Neuron (in vitro differentiated cells): ENCODE results near the gene GRIN2A.

Experiments
- H2AFZ ChIP-seq: one replicate; pipeline ENCODE4 v1.6.1; 2013; ENCODE audit warnings: low read depth, mild to moderate bottlenecking, inconsistent platforms, low read length, moderate library complexity
- H3K27me3 ChIP-seq: one replicate; pipeline ENCODE4 v1.6.1; 2013; ENCODE audit warnings: low read length; ENCODE audit not compliant: insufficient read depth
- H3K36me3 ChIP-seq: one replicate; pipeline ENCODE4 v1.6.1; 2013; ENCODE audit warnings: low read length; ENCODE audit not compliant: insufficient read depth
- H3K4me1 ChIP-seq: one replicate; pipeline ENCODE4 v1.6.1; 2013; ENCODE audit warnings: low read length; ENCODE audit not compliant: insufficient read depth
- H3K4me3 ChIP-seq: 2 replicates; pipeline ENCODE4 v1.5.1; 2013; ENCODE audit warnings: mild to moderate bottlenecking, low read length, moderate library complexity
- H3K9me3 ChIP-seq: one replicate; pipeline ENCODE4 v1.6.1; 2013; ENCODE audit warnings: low read length

GRIN2A gene

DNA sequence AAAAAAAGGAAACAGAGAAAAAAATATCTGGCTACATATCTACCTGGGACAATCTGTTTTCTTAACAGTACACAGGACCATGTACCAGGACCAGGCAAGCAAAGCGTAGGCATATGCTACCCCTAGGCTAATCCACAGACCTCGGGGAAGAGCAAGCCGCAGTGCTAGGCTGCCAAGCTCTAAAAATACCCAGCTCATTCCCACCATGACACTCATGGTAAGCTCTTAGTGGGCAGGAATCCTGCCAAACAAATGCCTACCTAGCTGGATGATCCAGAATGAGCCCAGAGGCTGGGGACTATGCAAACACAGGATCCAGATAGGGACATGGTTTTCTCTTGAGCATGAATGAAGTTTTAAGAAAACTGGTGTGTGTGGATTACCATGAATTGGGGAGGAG, 95.6 kb downstream of the GRIN2A start:
- H3K9me3 ChIP-seq: no peaks in the 10 kb centered on the region
- H3K27me3 ChIP-seq: no peaks in the 10 kb centered on the region
- H3K4me3 ChIP-seq: no peak overlapping the region
- H3K36me3 ChIP-seq: no peaks in the 10 kb centered on the region
- no peaks in the 10 kb centered on the region for H3K4me1 ChIP-seq
- no peak overlapping the region for H2AFZ ChIP-seq

GRCh38 chr16:10085078-10085798, 97.0 kb downstream of the GRIN2A start:
- Histone ChIP-seq H3K4me3 (no peak overlapping the region), H3K9me3 (no peaks in the 10 kb centered on the region), H3K27me3 (no peaks in the 10 kb centered on the region), H3K4me1 (no peaks in the 10 kb centered on the region), H2AFZ (no peak overlapping the region), H3K36me3 (no peaks in the 10 kb centered on the region)

DNA sequence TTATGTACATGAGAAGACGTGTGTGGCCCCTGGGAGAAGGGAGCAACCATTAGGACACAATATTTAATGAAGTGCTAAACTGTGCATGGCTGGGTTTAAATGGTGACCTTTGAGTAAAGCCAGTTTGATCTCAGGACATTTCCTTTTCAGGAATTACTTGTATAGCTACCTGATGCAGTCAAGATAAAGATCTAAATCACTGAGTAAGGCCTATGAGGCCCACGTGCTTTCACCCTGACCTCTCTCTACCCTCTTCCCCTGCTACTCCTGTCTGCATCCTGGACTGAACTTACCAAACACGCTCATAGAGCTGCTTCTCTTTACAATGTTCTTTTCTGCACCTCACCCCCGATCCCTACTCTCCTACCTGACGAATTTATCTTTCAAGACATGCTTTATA, 98.9 kb downstream of the GRIN2A start:
- Histone ChIP-seq H2AFZ (no peak overlapping the region), H3K27me3 (no peaks in the 10 kb centered on the region), H3K36me3 (no peaks in the 10 kb centered on the region), H3K4me1 (no peaks in the 10 kb centered on the region), H3K9me3 (no peaks in the 10 kb centered on the region), H3K4me3 (no peak overlapping the region)

GRCh38 chr16:10081201-10081940, 100.9 kb downstream of the GRIN2A start:
- no peak overlapping the region for H3K4me3 ChIP-seq
- H3K9me3 ChIP-seq: no peaks in the 10 kb centered on the region
- H3K27me3 ChIP-seq: no peaks in the 10 kb centered on the region
- no peaks in the 10 kb centered on the region for H3K4me1 ChIP-seq
- no peak overlapping the region for H2AFZ ChIP-seq
- H3K36me3 ChIP-seq: no peaks in the 10 kb centered on the region

- Histone ChIP-seq H3K4me3 (no peak overlapping the region), H3K9me3 (no peaks in the 10 kb centered on the region), H3K36me3 (no peaks in the 10 kb centered on the region), H2AFZ (no peak overlapping the region), H3K4me1 (no peaks in the 10 kb centered on the region), H3K27me3 (no peaks in the 10 kb centered on the region)
Observed at GRCh38 chr16:10080051-10080772, 102.0 kb downstream of the GRIN2A start.

- Histone ChIP-seq H2AFZ (no peak overlapping the region), H3K4me1 (no peaks in the 10 kb centered on the region), H3K27me3 (no peaks in the 10 kb centered on the region), H3K36me3 (no peaks in the 10 kb centered on the region), H3K9me3 (no peaks in the 10 kb centered on the region), H3K4me3 (no peak overlapping the region)
Observed at GRCh38 chr16:10078541-10078949, 103.7 kb downstream of the GRIN2A start.

DNA sequence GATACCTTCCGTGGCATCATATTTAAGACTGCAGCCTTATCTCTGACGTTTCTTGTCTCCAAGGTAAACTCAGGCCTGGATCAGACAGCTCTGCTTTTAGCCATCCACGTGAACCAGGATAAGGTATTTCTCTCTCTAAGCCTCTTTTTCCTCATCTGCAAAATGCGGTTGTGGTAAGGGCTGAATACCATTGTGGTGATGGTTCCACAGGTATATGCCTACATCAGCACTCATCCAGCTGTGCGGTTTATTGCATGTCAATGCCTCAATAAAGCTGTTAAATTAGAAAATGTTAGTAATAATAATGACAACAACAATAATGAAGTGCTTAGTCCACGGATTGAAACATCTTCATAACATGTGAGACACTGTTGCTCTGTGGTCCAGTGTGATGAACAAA, 104.4 kb downstream of the GRIN2A start:
- H2AFZ ChIP-seq: no peak overlapping the region
- no peaks in the 10 kb centered on the region for H3K4me1 ChIP-seq
- H3K4me3 ChIP-seq: no peak overlapping the region
- no peaks in the 10 kb centered on the region for H3K27me3 ChIP-seq
- H3K36me3 ChIP-seq: no peaks in the 10 kb centered on the region
- H3K9me3 ChIP-seq: no peaks in the 10 kb centered on the region

DNA sequence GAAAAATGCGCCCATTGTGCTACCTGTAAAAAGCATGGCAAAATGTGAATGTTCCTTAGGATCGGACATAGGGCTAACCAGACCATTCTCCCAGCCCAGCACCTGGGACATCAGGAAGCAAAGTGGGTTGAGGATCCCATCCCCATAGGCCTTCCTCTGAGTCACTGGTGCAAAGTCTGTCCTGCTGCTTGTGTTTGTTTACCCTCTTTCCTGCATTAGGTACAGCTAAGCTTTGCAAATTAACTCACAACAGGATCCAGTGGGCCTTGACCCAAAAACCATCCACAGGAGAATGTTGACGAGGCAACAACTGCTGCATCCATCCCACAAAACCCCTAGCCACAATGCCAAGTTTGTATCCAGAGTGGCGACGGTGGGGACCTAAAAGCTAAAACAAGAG, 106.2 kb downstream of the GRIN2A start:
- Histone ChIP-seq H3K4me1 (no peaks in the 10 kb centered on the region), H3K4me3 (no peak overlapping the region), H3K9me3 (no peaks in the 10 kb centered on the region), H2AFZ (no peak overlapping the region), H3K36me3 (no peaks in the 10 kb centered on the region), H3K27me3 (no peaks in the 10 kb centered on the region)

DNA sequence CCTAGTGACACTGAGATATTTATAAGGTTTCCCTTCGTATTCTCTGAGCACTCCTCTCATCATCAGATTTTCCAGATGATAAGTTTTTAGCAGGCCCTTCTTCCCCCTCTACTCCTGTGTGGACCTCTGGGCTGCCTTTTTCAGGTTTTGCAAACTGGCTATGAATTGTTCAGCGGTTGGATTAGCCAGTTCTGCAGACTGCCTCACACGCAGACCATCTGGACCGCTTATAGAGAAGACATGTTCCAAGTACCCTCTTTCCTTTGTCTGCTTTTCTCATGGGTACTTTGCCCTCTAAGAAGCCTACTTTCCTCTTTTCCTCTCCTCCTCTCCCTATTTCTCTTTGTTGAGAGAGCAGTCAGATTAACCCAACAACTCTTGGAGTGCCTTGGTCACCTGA, 111.6 kb downstream of the GRIN2A start:
- Histone ChIP-seq H3K4me1 (no peaks in the 10 kb centered on the region), H3K4me3 (no peak overlapping the region), H2AFZ (no peak overlapping the region), H3K27me3 (no peaks in the 10 kb centered on the region), H3K9me3 (no peaks in the 10 kb centered on the region), H3K36me3 (no peaks in the 10 kb centered on the region)

DNA sequence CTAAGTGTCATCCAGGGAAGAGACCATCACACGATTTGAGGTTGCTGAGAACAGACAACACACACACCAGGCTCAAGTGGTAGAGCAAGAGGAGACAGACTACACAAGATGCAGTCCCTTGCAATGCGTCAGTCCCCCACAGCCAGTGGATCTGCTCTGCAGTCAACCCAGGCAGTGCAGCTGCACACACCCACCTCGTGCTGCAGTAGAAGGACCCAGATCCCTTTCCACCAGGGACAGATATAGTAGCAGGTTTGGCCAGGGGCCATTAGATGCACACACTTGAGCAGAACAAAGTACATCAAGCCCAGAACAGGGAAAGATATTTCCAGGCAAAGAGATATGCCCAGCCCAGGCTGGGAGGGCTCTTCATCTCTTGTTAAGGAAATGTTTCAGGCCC, 112.9 kb downstream of the GRIN2A start:
- Histone ChIP-seq H3K27me3 (no peaks in the 10 kb centered on the region), H3K4me1 (no peaks in the 10 kb centered on the region), H3K36me3 (no peaks in the 10 kb centered on the region), H2AFZ (no peak overlapping the region), H3K4me3 (no peak overlapping the region), H3K9me3 (no peaks in the 10 kb centered on the region)

- Histone ChIP-seq H2AFZ (no peak overlapping the region), H3K4me1 (no peaks in the 10 kb centered on the region), H3K9me3 (no peaks in the 10 kb centered on the region), H3K27me3 (no peaks in the 10 kb centered on the region), H3K4me3 (no peak overlapping the region), H3K36me3 (no peaks in the 10 kb centered on the region)
Observed at GRCh38 chr16:10067835-10068234, 114.4 kb downstream of the GRIN2A start.

GRCh38 chr16:10067406-10067805, 114.8 kb downstream of the GRIN2A start:
- Histone ChIP-seq H3K4me3 (no peak overlapping the region), H3K9me3 (no peaks in the 10 kb centered on the region), H3K27me3 (no peaks in the 10 kb centered on the region), H3K36me3 (no peaks in the 10 kb centered on the region), H2AFZ (no peak overlapping the region), H3K4me1 (no peaks in the 10 kb centered on the region)

GRCh38 chr16:10065019-10065418, 117.2 kb downstream of the GRIN2A start:
- no peaks in the 10 kb centered on the region for H3K4me1 ChIP-seq
- H3K36me3 ChIP-seq: no peaks in the 10 kb centered on the region
- H3K27me3 ChIP-seq: no peaks in the 10 kb centered on the region
- no peak overlapping the region for H3K4me3 ChIP-seq
- no peak overlapping the region for H2AFZ ChIP-seq
- H3K9me3 ChIP-seq: no peaks in the 10 kb centered on the region
